WTC11 (cell line): ENCODE results near the gene PGBD1. TPM values are rescaled to one million over a fixed set of nuclear protein-coding genes. Genes with fewer than 3 reads are reported as not detected.

ENCODE experiments used
- ATAC-seq: fragments of 200-7000 bp; cut with Tn5 transposase; 2 replicates; pipeline ENCODE4 v1.10.0; 2021; ENCODE audit warnings: mild to moderate bottlenecking, moderate library complexity
- CTCF ChIA-PET: fragments of 300-600 bp; sonication (Branson Sonifier 250); formaldehyde crosslinking; loops from one replicate; lab custom pipeline; 2021; ENCODE audit warnings: antibody characterized with exemption; lab: Charles Lee
- POLR2A ChIA-PET: fragments of 350-600 bp; sonication (Branson Sonifier 250); formaldehyde crosslinking; loops from one replicate; lab custom pipeline; 2021; ENCODE audit warnings: antibody characterized with exemption; lab: Charles Lee
- DNase-seq: peaks from one replicate; pipeline ENCODE4 v3.0.0; 2021; ENCODE audit warnings: low spot score
- H3K27ac Mint-ChIP-seq: 2 replicates; pipeline ENCODE4 v1.8.0; 2021; ENCODE audit warnings: mixed read lengths
- H3K27me3 Mint-ChIP-seq: 2 replicates; pipeline ENCODE4 v1.8.0; 2021; ENCODE audit warnings: low read depth, mild to moderate bottlenecking, moderate library complexity, mixed read lengths
- H3K36me3 Mint-ChIP-seq: 2 replicates; pipeline ENCODE4 v1.8.0; 2021; ENCODE audit warnings: mixed read lengths
- H3K4me1 Mint-ChIP-seq: 2 replicates; pipeline ENCODE4 v1.8.0; 2022; ENCODE audit warnings: mixed read lengths
- H3K4me3 Mint-ChIP-seq: 2 replicates; pipeline ENCODE4 v1.8.0; 2021; ENCODE audit warnings: mild to moderate bottlenecking, moderate library complexity, mixed read lengths
- H3K9me3 Mint-ChIP-seq: 2 replicates; pipeline ENCODE4 v1.8.0; 2021; ENCODE audit warnings: mixed read lengths
- CBFB ChIP-seq: sonication (generic); formaldehyde crosslinking; IDR thresholded peaks from 2 replicates; pipeline ENCODE4 v1.8.1; 2022; ENCODE audit warnings: mild to moderate bottlenecking, low read depth, missing genetic modification reagents
- ETV6 ChIP-seq: sonication (generic); formaldehyde crosslinking; IDR thresholded peaks from 2 replicates; pipeline ENCODE4 v1.8.1; 2022; ENCODE audit warnings: mild to moderate bottlenecking, missing genetic modification reagents
- NR1H2 ChIP-seq: sonication (generic); formaldehyde crosslinking; IDR thresholded peaks from 2 replicates; pipeline ENCODE4 v1.9.0; 2021; ENCODE audit warnings: mild to moderate bottlenecking, moderate library complexity, missing genetic modification reagents
- SOX15 ChIP-seq: fragments of 250-450 bp; sonication (Bioruptor Pico); IDR thresholded peaks from 2 replicates; pipeline ENCODE4 v1.9.0; 2021; ENCODE audit warnings: mild to moderate bottlenecking
- SP1 ChIP-seq: sonication (generic); formaldehyde crosslinking; conservative IDR thresholded peaks from 2 replicates; pipeline ENCODE4 v1.8.1; 2022; ENCODE audit warnings: missing genetic modification reagents
- TEAD1 ChIP-seq: sonication (generic); formaldehyde crosslinking; IDR thresholded peaks from 2 replicates; pipeline ENCODE4 v1.8.0; 2022; ENCODE audit warnings: mild to moderate bottlenecking, missing genetic modification reagents
- TEAD4 ChIP-seq: sonication (generic); formaldehyde crosslinking; IDR thresholded peaks from 2 replicates; pipeline ENCODE4 v1.8.0; 2022; ENCODE audit warnings: mild to moderate bottlenecking, missing genetic modification reagents
- ZNF121 ChIP-seq: sonication (generic); formaldehyde crosslinking; IDR thresholded peaks from 2 replicates; pipeline ENCODE4 v1.8.0; 2023; ENCODE audit warnings: missing genetic modification reagents
- ZNF138 ChIP-seq: sonication (generic); formaldehyde crosslinking; conservative IDR thresholded peaks from 2 replicates; pipeline ENCODE4 v1.8.1; 2022; ENCODE audit warnings: mild to moderate bottlenecking, moderate library complexity, missing genetic modification reagents
- ZNF232 ChIP-seq: sonication (generic); formaldehyde crosslinking; IDR thresholded peaks from 2 replicates; pipeline ENCODE4 v1.8.0; 2022; ENCODE audit warnings: mild to moderate bottlenecking, missing genetic modification reagents
- ZNF317 ChIP-seq: sonication (generic); formaldehyde crosslinking; IDR thresholded peaks from 2 replicates; pipeline ENCODE4 v1.8.1; 2023; ENCODE audit warnings: low read depth, mild to moderate bottlenecking, moderate library complexity, missing genetic modification reagents, borderline replicate concordance
- ZNF416 ChIP-seq: fragments of 250-450 bp; sonication (Bioruptor Pico); IDR thresholded peaks from 2 replicates; pipeline ENCODE4 v1.9.0; 2021; ENCODE audit warnings: mild to moderate bottlenecking, inconsistent platforms
- total RNA-seq: library from RNA; stranded (reverse); gene quantifications from 3 replicates; pipeline ENCODE4 v1.2.3, GENCODE V29; 2021
- TF ChIP-seq, protein P1 (sequence below): fragments of 250-450 bp; sonication (Bioruptor Pico); IDR thresholded peaks from 2 replicates; pipeline ENCODE4 v2.1.2; 2022; ENCODE audit warnings: mild to moderate bottlenecking, moderate library complexity
- TF ChIP-seq, protein P2 (sequence below): fragments of 250-450 bp; sonication (Bioruptor Pico); IDR thresholded peaks from 2 replicates; pipeline ENCODE4 v1.9.0; 2021; ENCODE audit warnings: moderate library complexity, mild to moderate bottlenecking, inconsistent platforms, borderline replicate concordance
- TF ChIP-seq, protein P3 (sequence below): sonication (generic); formaldehyde crosslinking; IDR thresholded peaks from 2 replicates; pipeline ENCODE4 v1.8.1; 2023; ENCODE audit warnings: mild to moderate bottlenecking, moderate library complexity, missing genetic modification reagents
- TF ChIP-seq, protein P4 (sequence below): sonication (generic); formaldehyde crosslinking; IDR thresholded peaks from 2 replicates; pipeline ENCODE4 v1.8.0; 2022; ENCODE audit warnings: missing genetic modification reagents
- TF ChIP-seq, protein P5 (sequence below): sonication (generic); formaldehyde crosslinking; IDR thresholded peaks from 2 replicates; pipeline ENCODE4 v1.8.0; 2023; ENCODE audit warnings: missing genetic modification reagents, mild to moderate bottlenecking, borderline replicate concordance
- TF ChIP-seq, protein P6 (sequence below): sonication (generic); formaldehyde crosslinking; IDR thresholded peaks from 2 replicates; pipeline ENCODE4 v1.8.1; 2022; ENCODE audit warnings: low read depth, mild to moderate bottlenecking, moderate library complexity, missing genetic modification reagents, borderline replicate concordance
- TF ChIP-seq, protein P7 (sequence below): fragments of 250-450 bp; sonication (Bioruptor Pico); IDR thresholded peaks from 2 replicates; pipeline ENCODE4 v1.9.0; 2021; ENCODE audit warnings: mild to moderate bottlenecking

The PGBD1 gene
- total RNA-seq, 1 experiment from 2014 or later = 6.9 TPM

DNA sequence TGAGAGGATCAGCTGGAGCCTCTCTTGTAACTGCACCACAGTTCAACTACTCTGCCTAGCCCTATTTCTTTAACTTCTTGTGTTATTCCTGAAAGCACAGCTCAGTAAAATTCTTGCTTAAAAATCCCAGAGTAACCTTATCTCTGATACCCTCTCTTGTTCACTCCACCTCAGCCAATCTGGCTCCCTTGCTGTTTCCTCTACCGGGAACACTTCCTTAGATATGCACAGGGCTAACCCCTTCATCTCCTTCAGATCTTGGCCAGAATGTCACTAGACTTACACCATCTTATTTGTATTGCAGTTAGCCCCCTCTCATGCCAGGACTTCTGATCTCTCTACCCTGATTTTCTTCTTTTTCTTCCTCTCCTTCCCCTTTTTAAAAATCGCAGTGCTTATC, 65.7 kb downstream of the PGBD1 start:
- peaks cover 14% of the 10 kb centered on the region for H3K4me1 Mint-ChIP-seq
- no peak overlapping the region for H3K4me3 Mint-ChIP-seq
- ChIA-PET POLR2A (interaction anchor here (3.0 kb wide), 1 partner anchor 11 kb away, joined by 12 read pairs; the partner anchor contains the start of gene ZSCAN31), CTCF (interaction anchor here (2.2 kb wide), 1 partner anchor 9 kb away, joined by 12 read pairs; no protein-coding TSS in a partner anchor)
- H3K27me3 Mint-ChIP-seq = peaks cover 43% of the 10 kb centered on the region
- no peaks in the 10 kb centered on the region for H3K36me3 Mint-ChIP-seq
- no peaks in the 10 kb centered on the region for H3K9me3 Mint-ChIP-seq
- TF ChIP-seq ZNF138 (CRISPR knock-in tag) (no peak), TEAD1 (CRISPR knock-in tag) (no peak), ZNF416 (no peak), ETV6 (CRISPR knock-in tag) (no peak), ZNF232 (CRISPR knock-in tag) (no peak)
- TF ChIP-seq, protein P1, sequence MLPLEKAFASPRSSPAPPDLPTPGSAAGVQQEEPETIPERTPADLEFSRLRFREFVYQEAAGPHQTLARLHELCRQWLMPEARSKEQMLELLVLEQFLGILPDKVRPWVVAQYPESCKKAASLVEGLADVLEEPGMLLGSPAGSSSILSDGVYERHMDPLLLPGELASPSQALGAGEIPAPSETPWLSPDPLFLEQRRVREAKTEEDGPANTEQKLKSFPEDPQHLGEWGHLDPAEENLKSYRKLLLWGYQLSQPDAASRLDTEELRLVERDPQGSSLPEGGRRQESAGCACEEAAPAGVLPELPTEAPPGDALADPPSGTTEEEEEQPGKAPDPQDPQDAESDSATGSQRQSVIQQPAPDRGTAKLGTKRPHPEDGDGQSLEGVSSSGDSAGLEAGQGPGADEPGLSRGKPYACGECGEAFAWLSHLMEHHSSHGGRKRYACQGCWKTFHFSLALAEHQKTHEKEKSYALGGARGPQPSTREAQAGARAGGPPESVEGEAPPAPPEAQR (CRISPR knock-in tag) = no peak
- TF ChIP-seq, all 79 proteins: peak for 0
- ATAC-seq = peak; percentile 13; the same call in 1 of the 2 replicates
- no peak overlapping the region for H3K27ac Mint-ChIP-seq
- no peak for DNase-seq

DNA sequence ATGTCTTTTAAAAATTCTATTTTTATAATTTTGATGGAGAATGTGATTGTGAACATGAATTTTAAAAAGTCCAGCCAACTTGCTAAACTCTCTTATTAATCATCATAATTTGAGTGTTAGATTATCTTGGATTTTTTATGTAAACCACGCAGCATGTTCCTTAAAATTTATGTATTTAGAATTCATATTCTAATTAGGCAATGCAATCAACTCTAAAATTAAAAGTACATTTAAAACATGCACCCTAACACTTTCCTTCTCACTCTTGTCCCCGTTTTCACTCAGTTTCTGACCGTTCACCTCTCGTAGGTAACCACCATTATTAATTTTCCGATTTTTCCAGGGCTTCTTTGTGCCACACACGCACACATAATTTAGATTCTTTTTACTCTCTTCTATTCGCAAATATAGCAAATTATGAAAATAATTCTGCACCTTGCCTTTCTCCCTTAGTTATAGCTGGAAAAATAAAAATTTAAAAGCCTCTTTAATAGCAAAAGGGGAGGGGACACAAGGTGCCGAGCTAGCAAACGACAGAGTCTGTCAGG, 68.0 kb downstream of the PGBD1 start:
- H3K4me3 Mint-ChIP-seq = peak overlapping the region; percentile 98
- CTCF ChIA-PET = no interaction called here
- POLR2A ChIA-PET = interaction anchor here (1.0 to 1.2 kb wide), 3 partner anchors 13 to 82 kb away, joined by 3 to 8 read pairs (median 5); partner anchors contain the start of genes ZSCAN26 and ZSCAN31
- H3K27me3 Mint-ChIP-seq = peaks cover 25% of the 10 kb centered on the region
- H3K27ac Mint-ChIP-seq = peak overlapping the region; percentile 94
- H3K9me3 Mint-ChIP-seq = peaks cover 4% of the 10 kb centered on the region; the same call in 1 of the 2 replicates
- TF ChIP-seq ETV6 (CRISPR knock-in tag) (no peak), CBFB (CRISPR knock-in tag) (no peak), SOX15 (no peak), ZNF121 (CRISPR knock-in tag) (no peak), NR1H2 (no peak), SP1 (CRISPR knock-in tag) (no peak), TEAD4 (CRISPR knock-in tag) (no peak), ZNF317 (CRISPR knock-in tag) (no peak)
- TF ChIP-seq, protein P2, sequence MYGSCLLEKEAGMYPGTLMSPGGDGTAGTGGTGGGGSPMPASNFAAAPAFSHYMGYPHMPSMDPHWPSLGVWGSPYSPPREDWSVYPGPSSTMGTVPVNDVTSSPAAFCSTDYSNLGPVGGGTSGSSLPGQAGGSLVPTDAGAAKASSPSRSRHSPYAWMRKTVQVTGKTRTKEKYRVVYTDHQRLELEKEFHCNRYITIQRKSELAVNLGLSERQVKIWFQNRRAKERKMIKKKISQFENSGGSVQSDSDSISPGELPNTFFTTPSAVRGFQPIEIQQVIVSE = no peak
- TF ChIP-seq, protein P3, sequence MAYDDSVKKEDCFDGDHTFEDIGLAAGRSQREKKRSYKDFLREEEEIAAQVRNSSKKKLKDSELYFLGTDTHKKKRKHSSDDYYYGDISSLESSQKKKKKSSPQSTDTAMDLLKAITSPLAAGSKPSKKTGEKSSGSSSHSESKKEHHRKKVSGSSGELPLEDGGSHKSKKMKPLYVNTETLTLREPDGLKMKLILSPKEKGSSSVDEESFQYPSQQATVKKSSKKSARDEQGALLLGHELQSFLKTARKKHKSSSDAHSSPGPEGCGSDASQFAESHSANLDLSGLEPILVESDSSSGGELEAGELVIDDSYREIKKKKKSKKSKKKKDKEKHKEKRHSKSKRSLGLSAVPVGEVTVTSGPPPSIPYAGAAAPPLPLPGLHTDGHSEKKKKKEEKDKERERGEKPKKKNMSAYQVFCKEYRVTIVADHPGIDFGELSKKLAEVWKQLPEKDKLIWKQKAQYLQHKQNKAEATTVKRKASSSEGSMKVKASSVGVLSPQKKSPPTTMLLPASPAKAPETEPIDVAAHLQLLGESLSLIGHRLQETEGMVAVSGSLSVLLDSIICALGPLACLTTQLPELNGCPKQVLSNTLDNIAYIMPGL (CRISPR knock-in tag) = no peak
- TF ChIP-seq, protein P4, sequence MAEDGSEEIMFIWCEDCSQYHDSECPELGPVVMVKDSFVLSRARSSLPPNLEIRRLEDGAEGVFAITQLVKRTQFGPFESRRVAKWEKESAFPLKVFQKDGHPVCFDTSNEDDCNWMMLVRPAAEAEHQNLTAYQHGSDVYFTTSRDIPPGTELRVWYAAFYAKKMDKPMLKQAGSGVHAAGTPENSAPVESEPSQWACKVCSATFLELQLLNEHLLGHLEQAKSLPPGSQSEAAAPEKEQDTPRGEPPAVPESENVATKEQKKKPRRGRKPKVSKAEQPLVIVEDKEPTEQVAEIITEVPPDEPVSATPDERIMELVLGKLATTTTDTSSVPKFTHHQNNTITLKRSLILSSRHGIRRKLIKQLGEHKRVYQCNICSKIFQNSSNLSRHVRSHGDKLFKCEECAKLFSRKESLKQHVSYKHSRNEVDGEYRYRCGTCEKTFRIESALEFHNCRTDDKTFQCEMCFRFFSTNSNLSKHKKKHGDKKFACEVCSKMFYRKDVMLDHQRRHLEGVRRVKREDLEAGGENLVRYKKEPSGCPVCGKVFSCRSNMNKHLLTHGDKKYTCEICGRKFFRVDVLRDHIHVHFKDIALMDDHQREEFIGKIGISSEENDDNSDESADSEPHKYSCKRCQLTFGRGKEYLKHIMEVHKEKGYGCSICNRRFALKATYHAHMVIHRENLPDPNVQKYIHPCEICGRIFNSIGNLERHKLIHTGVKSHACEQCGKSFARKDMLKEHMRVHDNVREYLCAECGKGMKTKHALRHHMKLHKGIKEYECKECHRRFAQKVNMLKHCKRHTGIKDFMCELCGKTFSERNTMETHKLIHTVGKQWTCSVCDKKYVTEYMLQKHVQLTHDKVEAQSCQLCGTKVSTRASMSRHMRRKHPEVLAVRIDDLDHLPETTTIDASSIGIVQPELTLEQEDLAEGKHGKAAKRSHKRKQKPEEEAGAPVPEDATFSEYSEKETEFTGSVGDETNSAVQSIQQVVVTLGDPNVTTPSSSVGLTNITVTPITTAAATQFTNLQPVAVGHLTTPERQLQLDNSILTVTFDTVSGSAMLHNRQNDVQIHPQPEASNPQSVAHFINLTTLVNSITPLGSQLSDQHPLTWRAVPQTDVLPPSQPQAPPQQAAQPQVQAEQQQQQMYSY (CRISPR knock-in tag) = no peak
- TF ChIP-seq, protein P5, sequence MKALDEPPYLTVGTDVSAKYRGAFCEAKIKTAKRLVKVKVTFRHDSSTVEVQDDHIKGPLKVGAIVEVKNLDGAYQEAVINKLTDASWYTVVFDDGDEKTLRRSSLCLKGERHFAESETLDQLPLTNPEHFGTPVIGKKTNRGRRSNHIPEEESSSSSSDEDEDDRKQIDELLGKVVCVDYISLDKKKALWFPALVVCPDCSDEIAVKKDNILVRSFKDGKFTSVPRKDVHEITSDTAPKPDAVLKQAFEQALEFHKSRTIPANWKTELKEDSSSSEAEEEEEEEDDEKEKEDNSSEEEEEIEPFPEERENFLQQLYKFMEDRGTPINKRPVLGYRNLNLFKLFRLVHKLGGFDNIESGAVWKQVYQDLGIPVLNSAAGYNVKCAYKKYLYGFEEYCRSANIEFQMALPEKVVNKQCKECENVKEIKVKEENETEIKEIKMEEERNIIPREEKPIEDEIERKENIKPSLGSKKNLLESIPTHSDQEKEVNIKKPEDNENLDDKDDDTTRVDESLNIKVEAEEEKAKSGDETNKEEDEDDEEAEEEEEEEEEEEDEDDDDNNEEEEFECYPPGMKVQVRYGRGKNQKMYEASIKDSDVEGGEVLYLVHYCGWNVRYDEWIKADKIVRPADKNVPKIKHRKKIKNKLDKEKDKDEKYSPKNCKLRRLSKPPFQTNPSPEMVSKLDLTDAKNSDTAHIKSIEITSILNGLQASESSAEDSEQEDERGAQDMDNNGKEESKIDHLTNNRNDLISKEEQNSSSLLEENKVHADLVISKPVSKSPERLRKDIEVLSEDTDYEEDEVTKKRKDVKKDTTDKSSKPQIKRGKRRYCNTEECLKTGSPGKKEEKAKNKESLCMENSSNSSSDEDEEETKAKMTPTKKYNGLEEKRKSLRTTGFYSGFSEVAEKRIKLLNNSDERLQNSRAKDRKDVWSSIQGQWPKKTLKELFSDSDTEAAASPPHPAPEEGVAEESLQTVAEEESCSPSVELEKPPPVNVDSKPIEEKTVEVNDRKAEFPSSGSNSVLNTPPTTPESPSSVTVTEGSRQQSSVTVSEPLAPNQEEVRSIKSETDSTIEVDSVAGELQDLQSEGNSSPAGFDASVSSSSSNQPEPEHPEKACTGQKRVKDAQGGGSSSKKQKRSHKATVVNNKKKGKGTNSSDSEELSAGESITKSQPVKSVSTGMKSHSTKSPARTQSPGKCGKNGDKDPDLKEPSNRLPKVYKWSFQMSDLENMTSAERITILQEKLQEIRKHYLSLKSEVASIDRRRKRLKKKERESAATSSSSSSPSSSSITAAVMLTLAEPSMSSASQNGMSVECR = no peak
- TF ChIP-seq, protein P6, sequence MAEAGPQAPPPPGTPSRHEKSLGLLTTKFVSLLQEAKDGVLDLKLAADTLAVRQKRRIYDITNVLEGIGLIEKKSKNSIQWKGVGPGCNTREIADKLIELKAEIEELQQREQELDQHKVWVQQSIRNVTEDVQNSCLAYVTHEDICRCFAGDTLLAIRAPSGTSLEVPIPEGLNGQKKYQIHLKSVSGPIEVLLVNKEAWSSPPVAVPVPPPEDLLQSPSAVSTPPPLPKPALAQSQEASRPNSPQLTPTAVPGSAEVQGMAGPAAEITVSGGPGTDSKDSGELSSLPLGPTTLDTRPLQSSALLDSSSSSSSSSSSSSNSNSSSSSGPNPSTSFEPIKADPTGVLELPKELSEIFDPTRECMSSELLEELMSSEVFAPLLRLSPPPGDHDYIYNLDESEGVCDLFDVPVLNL = no peak
- TF ChIP-seq, protein P7, sequence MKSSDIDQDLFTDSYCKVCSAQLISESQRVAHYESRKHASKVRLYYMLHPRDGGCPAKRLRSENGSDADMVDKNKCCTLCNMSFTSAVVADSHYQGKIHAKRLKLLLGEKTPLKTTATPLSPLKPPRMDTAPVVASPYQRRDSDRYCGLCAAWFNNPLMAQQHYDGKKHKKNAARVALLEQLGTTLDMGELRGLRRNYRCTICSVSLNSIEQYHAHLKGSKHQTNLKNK (CRISPR knock-in tag) = no peak
- ATAC-seq = no peak
- H3K36me3 Mint-ChIP-seq = peaks cover 8% of the 10 kb centered on the region
- DNase-seq = no peak
- H3K4me1 Mint-ChIP-seq = peaks cover 14% of the 10 kb centered on the region
